Osteocyte (in vitro differentiated cells): ENCODE measurements around the gene SRD5A1. TPM values are rescaled to one million over a fixed set of nuclear protein-coding genes. Genes with fewer than 3 reads are reported as not detected.

Experiments used
- DNase-seq: peaks from one replicate; pipeline ENCODE4 v3.0.0; 2021; ENCODE audit warnings: mixed read lengths; ENCODE audit not compliant: unreplicated experiment; ENCODE audit errors: extremely low spot score
- H3K27ac Mint-ChIP-seq: one replicate; pipeline ENCODE4 v1.8.0; 2021; ENCODE audit warnings: mild to moderate bottlenecking, mixed read lengths; ENCODE audit not compliant: unreplicated experiment
- H3K27me3 Mint-ChIP-seq: one replicate; pipeline ENCODE4 v1.8.0; 2021; ENCODE audit warnings: mixed read lengths; ENCODE audit not compliant: unreplicated experiment
- H3K36me3 Mint-ChIP-seq: one replicate; pipeline ENCODE4 v1.8.0; 2021; ENCODE audit warnings: mixed read lengths; ENCODE audit not compliant: unreplicated experiment
- H3K4me1 Mint-ChIP-seq: one replicate; pipeline ENCODE4 v1.8.0; 2021; ENCODE audit warnings: mixed read lengths; ENCODE audit not compliant: unreplicated experiment
- H3K4me3 Mint-ChIP-seq: one replicate; pipeline ENCODE4 v1.8.0; 2021; ENCODE audit warnings: mild to moderate bottlenecking, moderate library complexity, mixed read lengths; ENCODE audit not compliant: unreplicated experiment
- H3K9me3 Mint-ChIP-seq: one replicate; pipeline ENCODE4 v1.8.0; 2021; ENCODE audit warnings: mixed read lengths; ENCODE audit not compliant: unreplicated experiment
- CTCF ChIP-seq: fragments of 200-600 bp; sonication (generic); IDR thresholded peaks from 2 replicates; pipeline ENCODE4 v1.5.0; 2021; ENCODE audit warnings: antibody characterized with exemption, mild to moderate bottlenecking, moderate library complexity
- total RNA-seq: library from RNA; stranded (reverse); gene quantifications from 2 replicates; pipeline ENCODE4 v1.2.1, GENCODE V29; 2021

SRD5A1 gene
- total RNA-seq, 1 donor from 2014 or later: 25.0 TPM

GRCh38 chr5:6719896-6720560 is 86.8 kb downstream of the SRD5A1 start:
- peak; percentile 38 for DNase-seq
- no peak overlapping the region for H3K4me3 Mint-ChIP-seq
- H3K27ac Mint-ChIP-seq: no peak overlapping the region
- H3K36me3 Mint-ChIP-seq: no peaks in the 10 kb centered on the region
- no peaks in the 10 kb centered on the region for H3K9me3 Mint-ChIP-seq
- peaks cover 80% of the 10 kb centered on the region for H3K4me1 Mint-ChIP-seq
- no peaks in the 10 kb centered on the region for H3K27me3 Mint-ChIP-seq
- TF ChIP-seq CTCF: no peak

GRCh38 chr5:6720561-6720921 is 87.3 kb downstream of the SRD5A1 start:
- TF ChIP-seq CTCF: no peak
- H3K27me3 Mint-ChIP-seq: no peaks in the 10 kb centered on the region
- H3K36me3 Mint-ChIP-seq: no peaks in the 10 kb centered on the region
- peaks cover 79% of the 10 kb centered on the region for H3K4me1 Mint-ChIP-seq
- no peak overlapping the region for H3K27ac Mint-ChIP-seq
- H3K4me3 Mint-ChIP-seq: no peak overlapping the region
- DNase-seq: no peak
- H3K9me3 Mint-ChIP-seq: no peaks in the 10 kb centered on the region

- H3K27ac Mint-ChIP-seq: peak overlapping the region; percentile 84
- H3K4me1 Mint-ChIP-seq: peaks cover 76% of the 10 kb centered on the region
- no peaks in the 10 kb centered on the region for H3K9me3 Mint-ChIP-seq
- no peak for TF ChIP-seq CTCF
- no peaks in the 10 kb centered on the region for H3K36me3 Mint-ChIP-seq
- H3K27me3 Mint-ChIP-seq: no peaks in the 10 kb centered on the region
- H3K4me3 Mint-ChIP-seq: no peak overlapping the region
- peak; percentile 82 for DNase-seq
Measured at GRCh38 chr5:6721442-6721841, 88.2 kb downstream of the SRD5A1 start.

- TF ChIP-seq CTCF: no peak
- peak; percentile 10 for DNase-seq
- peaks cover 74% of the 10 kb centered on the region for H3K4me1 Mint-ChIP-seq
- H3K4me3 Mint-ChIP-seq: peak overlapping the region; percentile 55
- H3K9me3 Mint-ChIP-seq: no peaks in the 10 kb centered on the region
- H3K27me3 Mint-ChIP-seq: no peaks in the 10 kb centered on the region
- H3K36me3 Mint-ChIP-seq: no peaks in the 10 kb centered on the region
- peak overlapping the region; percentile 84 for H3K27ac Mint-ChIP-seq
Measured at GRCh38 chr5:6722015-6722414, 88.8 kb downstream of the SRD5A1 start.

GRCh38 chr5:6723122-6723815 is 90.0 kb downstream of the SRD5A1 start:
- no peaks in the 10 kb centered on the region for H3K9me3 Mint-ChIP-seq
- peaks cover 72% of the 10 kb centered on the region for H3K4me1 Mint-ChIP-seq
- H3K27me3 Mint-ChIP-seq: no peaks in the 10 kb centered on the region
- no peak overlapping the region for H3K4me3 Mint-ChIP-seq
- no peaks in the 10 kb centered on the region for H3K36me3 Mint-ChIP-seq
- no peak for TF ChIP-seq CTCF
- no peak for DNase-seq
- peak overlapping the region; percentile 40 for H3K27ac Mint-ChIP-seq
